Measurements from ENCODE around the gene ELAC1.
A peak's percentile ranks its signal among the peaks of the same experiment; 100 is the strongest.

The ELAC1 gene

DNA sequence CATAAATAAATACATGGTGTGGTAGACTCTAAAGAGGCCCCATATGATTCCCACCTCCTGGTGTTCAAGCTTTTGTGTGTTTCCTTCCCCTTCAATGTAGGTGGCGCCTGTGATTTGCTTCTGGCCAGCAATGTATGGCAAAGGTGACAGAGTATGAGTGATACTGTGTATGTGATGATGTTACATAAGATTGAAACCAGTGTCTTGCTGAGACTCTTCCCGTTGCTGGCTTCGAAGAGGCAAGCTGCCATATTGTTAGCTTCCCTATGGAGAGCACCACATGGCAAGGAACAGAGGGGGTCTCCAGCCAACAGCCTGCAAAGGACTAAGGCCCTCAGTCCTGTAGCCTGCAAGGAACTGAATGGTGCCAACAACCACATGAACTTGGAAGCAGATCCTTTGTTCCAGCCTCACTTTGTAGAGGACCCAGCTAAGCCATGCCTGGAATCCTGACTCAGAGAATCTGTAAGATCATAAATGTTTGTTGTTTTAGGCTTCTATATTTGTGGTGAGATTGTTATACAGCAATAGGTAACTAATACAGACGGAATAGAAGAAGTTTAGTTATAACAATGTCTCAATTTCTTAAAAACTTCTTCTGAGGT is 60.5 kb downstream of the ELAC1 start:
- ATAC-seq: peak; percentile 9
- Mint-ChIP-seq H3K27ac (peak overlapping the region; percentile 98), H3K4me3 (peak overlapping the region; percentile 90), H3K36me3 (peaks cover 46% of the 10 kb centered on the region), H3K9me3 (peaks cover 4% of the 10 kb centered on the region), H3K4me1 (peaks cover 33% of the 10 kb centered on the region)
- DNase-seq (ENCODE audit: low spot score in 2 of 2): no peak

DNA sequence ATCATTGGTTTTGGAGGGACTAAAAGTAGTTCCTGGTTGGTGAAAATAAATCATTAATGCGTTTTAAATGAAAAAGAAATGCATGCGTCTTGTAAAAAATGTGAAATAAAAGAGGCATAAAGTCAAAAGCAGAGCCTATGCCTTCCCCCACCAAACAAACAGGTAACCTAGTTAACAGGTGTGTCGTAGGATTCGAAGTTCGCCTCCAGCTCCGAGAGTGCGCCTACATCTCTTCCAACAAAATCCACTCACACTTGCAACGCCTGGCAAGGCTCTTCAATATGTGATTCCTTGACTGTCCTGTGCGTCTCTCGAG is 61.5 kb downstream of the ELAC1 start:
- H3K27ac Mint-ChIP-seq: peak overlapping the region; percentile 98
- DNase-seq (ENCODE audit: low spot score in 2 of 2) (no peak), ATAC-seq (no peak)
- H3K36me3 Mint-ChIP-seq: peaks cover 57% of the 10 kb centered on the region
- H3K4me3 Mint-ChIP-seq: peak overlapping the region; percentile 90
- H3K9me3 Mint-ChIP-seq: no peaks in the 10 kb centered on the region
- H3K4me1 Mint-ChIP-seq: peaks cover 31% of the 10 kb centered on the region

DNA sequence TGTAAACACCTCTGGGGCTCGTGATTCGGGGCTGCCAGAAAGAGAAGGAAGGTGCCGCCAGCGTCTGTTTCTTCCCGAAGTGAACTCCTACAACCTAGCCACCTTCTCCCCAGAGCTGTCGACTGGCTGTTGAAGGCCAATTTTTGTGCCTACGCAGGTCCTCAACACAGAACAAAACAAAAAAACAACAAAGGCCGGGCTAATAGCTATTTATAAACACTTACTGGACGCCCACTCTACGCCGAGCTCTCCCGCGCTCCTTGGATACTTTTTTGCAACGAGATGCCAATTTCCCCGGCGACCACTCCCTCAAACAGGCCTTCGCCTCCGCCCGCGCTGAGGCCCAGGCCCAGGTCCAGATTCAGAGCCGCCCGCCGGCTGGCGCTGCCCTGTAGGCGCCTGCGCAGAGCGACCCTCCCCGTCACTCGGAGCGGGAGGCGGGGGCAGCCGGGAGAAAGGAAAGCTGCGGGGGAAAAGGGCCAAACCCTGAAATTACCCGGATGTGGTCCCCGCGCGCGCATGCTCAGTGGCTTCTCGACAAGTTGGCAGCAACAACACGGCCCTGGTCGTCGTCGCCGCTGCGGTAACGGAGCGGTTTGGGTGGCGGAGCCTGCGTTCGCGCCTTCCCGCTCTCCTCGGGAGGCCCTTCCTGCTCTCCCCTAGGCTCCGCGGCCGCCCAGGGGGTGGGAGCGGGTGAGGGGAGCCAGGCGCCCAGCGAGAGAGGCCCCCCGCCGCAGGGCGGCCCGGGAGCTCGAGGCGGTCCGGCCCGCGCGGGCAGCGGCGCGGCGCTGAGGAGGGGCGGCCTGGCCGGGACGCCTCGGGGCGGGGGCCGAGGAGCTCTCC is 62.1 kb downstream of the ELAC1 start, which contains the start of gene SMAD4:
Gene SMAD4, plus strand, starts transcription at position 520 of the 843 bp plus-strand sequence. CDS start 16,834 bp downstream, outside the sequence.
- peak; percentile 84 for ATAC-seq
- peaks cover 37% of the 10 kb centered on the region for H3K4me1 Mint-ChIP-seq

DNA sequence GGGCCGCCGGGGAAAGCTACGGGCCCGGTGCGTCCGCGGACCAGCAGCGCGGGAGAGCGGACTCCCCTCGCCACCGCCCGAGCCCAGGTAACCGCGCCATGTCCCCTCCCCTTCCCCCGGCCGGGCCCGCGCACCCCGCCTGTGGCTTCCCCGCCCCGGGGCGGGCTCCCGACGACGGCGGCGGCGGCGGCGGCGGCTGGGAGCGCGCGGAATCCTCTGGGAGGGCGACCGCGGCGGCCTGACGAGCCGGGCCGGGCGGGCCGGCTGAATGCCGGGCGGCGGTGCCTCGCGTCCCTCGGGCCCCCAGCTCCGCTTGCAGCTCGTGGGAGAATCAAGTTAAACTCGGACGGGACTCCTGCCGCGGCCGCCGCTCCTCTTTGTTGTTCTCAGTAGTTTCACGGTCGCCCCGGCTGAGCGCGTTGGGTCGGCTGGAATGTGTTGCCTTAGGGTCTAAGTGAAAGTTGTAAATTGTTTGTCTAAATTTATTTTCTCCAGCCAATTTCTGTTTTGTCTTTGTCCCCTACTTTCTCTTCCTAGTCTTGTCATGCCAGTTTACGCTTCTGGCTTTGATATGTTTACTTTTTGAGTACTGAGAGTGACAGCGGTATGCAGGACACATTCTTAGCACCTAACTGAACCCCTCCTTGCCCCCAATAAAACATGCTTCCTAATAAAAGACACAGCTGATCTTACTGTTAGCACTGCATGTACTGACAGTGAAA is 62.9 kb downstream of the ELAC1 start:
- H3K27ac Mint-ChIP-seq: peak overlapping the region; percentile 98
- DNase-seq (ENCODE audit: low spot score in 2 of 2) (peak in 1 of 2 donors; percentile 57), ATAC-seq (peak; percentile 76)
- peak overlapping the region; percentile 90 for H3K4me3 Mint-ChIP-seq
- H3K4me1 Mint-ChIP-seq: peaks cover 41% of the 10 kb centered on the region
- H3K36me3 Mint-ChIP-seq: peaks cover 69% of the 10 kb centered on the region
- H3K9me3 Mint-ChIP-seq: no peaks in the 10 kb centered on the region

More for the DNA sequence above, 62.1 kb downstream of the ELAC1 start, which contains the start of gene SMAD4:
- no peaks in the 10 kb centered on the region for H3K9me3 Mint-ChIP-seq
- peaks cover 62% of the 10 kb centered on the region for H3K36me3 Mint-ChIP-seq
- peak within 1 kb of the TSS; percentile 90 for H3K4me3 Mint-ChIP-seq
- peak within 1 kb of the TSS; percentile 98 for H3K27ac Mint-ChIP-seq
- DNase-seq (ENCODE audit: low spot score in 2 of 2): peak; percentile 98 to 100

DNA sequence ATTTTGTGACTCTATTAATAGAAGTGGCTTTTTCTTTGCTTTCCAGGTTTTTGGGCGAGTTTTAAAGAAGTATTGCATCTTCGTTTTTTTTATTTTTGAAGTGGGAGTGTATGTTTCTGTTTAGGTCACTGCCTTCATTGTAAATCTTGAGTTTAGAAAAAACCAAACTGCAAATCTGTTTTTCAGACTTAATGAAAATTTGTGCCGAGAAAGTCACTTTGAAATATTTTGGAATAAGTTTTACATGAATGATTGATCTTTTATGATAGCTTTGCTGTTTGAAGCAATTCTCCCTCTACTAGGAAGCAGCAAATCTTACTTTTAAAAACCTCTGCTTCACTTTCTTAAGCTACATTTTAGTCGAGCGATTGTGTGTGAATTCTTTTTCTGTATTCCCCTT is 64.4 kb downstream of the ELAC1 start:
- ATAC-seq (no peak), DNase-seq (ENCODE audit: low spot score in 2 of 2) (no peak)
- Mint-ChIP-seq H3K4me1 (peaks cover 51% of the 10 kb centered on the region), H3K9me3 (no peaks in the 10 kb centered on the region), H3K36me3 (peaks cover 76% of the 10 kb centered on the region), H3K27ac (no peak overlapping the region), H3K4me3 (peak overlapping the region; percentile 90)

DNA sequence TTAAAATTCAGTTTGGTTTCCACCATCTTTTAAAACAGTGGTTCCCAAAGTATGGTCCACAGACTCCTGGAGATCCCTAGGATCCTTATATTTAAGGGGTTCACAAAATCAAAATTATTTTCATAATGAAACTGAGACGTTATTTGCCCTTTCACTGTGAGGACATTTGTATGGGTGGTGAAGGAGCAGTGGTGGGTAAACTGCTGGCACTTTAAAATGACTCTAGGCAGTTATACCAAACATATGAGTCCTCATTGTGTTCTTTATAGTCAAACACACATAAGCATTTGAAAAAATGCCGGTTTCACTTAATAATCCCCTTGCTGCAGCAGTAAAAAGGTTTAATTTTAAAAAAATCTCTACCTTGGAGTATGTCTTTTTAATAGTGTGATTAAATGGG is 69.4 kb downstream of the ELAC1 start:
- peaks cover 72% of the 10 kb centered on the region for H3K4me1 Mint-ChIP-seq
- no peaks in the 10 kb centered on the region for H3K9me3 Mint-ChIP-seq
- DNase-seq (ENCODE audit: low spot score in 2 of 2): no peak
- no peak for ATAC-seq
- peaks cover 48% of the 10 kb centered on the region for H3K36me3 Mint-ChIP-seq
- no peak overlapping the region for H3K27ac Mint-ChIP-seq
- H3K4me3 Mint-ChIP-seq: no peak overlapping the region
